Esophagus (tissue), 2 donors: ENCODE results near the gene ADAMTS16. TPM values are rescaled to one million over a fixed set of nuclear protein-coding genes. Genes with fewer than 3 reads are reported as not detected.

Experiments used
- H3K27ac ChIP-seq, 2 donors: one replicate each; pipeline ENCODE4 v1.5.1; 2013; ENCODE audit warnings: low read depth in 2 of 2, mild to moderate bottlenecking in 2 of 2, inconsistent platforms in 1 of 2, low read length in 1 of 2, moderate library complexity in 1 of 2
- H3K27me3 ChIP-seq, 2 donors: one replicate each; pipeline ENCODE4 v1.6.1; 2013; ENCODE audit warnings: low read length in 2 of 2, control low read depth in 1 of 2, mild to moderate bottlenecking in 1 of 2; ENCODE audit not compliant: insufficient read depth in 2 of 2, control insufficient read depth in 1 of 2
- H3K36me3 ChIP-seq, 2 donors: one replicate each; pipeline ENCODE4 v1.6.1; 2013; ENCODE audit warnings: low read length in 1 of 2; ENCODE audit not compliant: control insufficient read depth in 2 of 2, insufficient read depth in 2 of 2
- H3K4me1 ChIP-seq, 2 donors: one replicate each; pipeline ENCODE4 v1.6.1; 2013; ENCODE audit warnings: low read length in 1 of 2; ENCODE audit not compliant: control insufficient read depth in 2 of 2, insufficient read depth in 2 of 2
- H3K4me3 ChIP-seq, 2 donors: one replicate each; pipeline ENCODE4 v1.5.1; 2013; ENCODE audit warnings: low read length in 2 of 2, mild to moderate bottlenecking in 2 of 2, low read depth in 1 of 2, moderate library complexity in 1 of 2
- H3K9me3 ChIP-seq, 2 donors: one replicate each; pipeline ENCODE4 v1.6.1; 2013; ENCODE audit warnings: mild to moderate bottlenecking in 2 of 2, low read depth in 1 of 2, low read length in 1 of 2, moderate library complexity in 1 of 2; ENCODE audit not compliant: control insufficient read depth in 2 of 2, insufficient read depth in 1 of 2
- WGBS, 2 donors: extraction: QIAGEN DNeasy Blood & Tissue Kit; methylation state at CpG; one replicate each; pipeline ENCODE4 v1.1.7; 2013; 5-methylcytosine and 5-hydroxymethylcytosine counted together
- polyA plus RNA-seq, 2 donors: library from polyadenylated mRNA; stranded (reverse); fragments of 200-250 nt; gene quantifications; one replicate each; pipeline ENCODE4 v1.2.3, GENCODE V29; 2013
- donor health status: healthy with polysubstance abuse.
- donor health status: Bipolar disorder and iron deficiency.

Gene ADAMTS16
- polyA plus RNA-seq, 2 donors = not detected

DNA sequence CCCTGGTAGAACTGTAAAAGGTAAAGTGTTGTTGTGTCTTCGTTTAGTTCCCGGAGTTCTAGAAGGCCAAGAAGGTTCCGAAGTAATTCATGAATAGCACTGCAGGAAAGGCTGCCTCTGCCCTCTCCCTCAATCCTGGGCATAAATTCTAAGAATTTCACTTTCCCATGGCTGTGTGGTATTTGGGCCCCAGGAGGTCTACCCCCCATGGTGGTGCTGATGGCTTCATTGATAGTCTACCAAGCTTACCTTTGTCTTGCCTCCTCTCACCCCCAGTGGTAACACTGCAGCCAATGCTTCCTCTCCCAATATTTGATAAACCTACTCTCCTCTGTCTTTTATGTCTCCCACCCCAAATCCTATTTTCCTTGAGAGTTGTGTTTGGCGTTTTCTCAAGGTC lies 39.5 kb downstream of the ADAMTS16 start:
- Histone ChIP-seq H3K4me3 (no peak overlapping the region), H3K27me3 (no peaks in the 10 kb centered on the region), H3K4me1 (peaks cover 2 to 3% of the 10 kb centered on the region in 2 donors), H3K27ac (no peak overlapping the region), H3K9me3 (peaks cover 0 to 11% of the 10 kb centered on the region in 2 donors), H3K36me3 (no peaks in the 10 kb centered on the region)
- whole genome bisulfite sequencing, 2 donors = 73 to 84% methylated on average over 4 of the region's 4 CpGs

DNA sequence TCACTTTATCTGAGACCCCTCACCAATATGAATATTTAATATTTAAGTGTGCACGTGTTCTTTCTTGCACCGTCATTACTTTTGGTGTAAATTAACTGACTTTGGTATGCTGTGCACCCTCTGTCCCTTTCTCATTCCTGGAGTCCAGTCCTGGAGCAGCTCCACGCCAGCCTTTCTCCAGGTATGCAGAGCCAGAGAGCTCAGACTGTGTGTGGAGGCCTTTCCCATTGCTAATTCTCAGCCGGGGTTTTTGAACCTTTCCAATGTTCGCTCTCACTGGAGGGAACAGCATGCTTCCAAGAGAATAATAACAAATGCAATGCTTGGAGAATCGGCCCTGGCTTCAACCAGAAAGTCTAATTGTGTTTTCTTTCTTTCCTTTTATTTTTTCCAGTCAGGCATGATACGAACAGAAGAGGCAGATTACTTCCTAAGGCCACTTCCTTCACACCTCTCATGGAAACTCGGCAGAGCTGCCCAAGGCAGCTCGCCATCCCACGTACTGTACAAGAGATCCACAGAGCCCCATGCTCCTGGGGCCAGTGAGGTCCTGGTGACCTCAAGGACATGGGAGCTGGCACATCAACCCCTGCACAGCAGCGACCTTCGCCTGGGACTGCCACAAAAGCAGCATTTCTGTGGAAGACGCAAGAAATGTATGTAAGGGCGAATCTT lies 41.7 kb downstream of the ADAMTS16 start:
- Histone ChIP-seq H3K36me3 (no peaks in the 10 kb centered on the region), H3K27ac (no peak overlapping the region), H3K4me1 (peaks cover 2% of the 10 kb centered on the region in 2 donors), H3K4me3 (no peak overlapping the region), H3K9me3 (no peaks in the 10 kb centered on the region), H3K27me3 (no peaks in the 10 kb centered on the region)
- WGBS, 2 donors = 58 to 60% methylated on average over 14 of the region's 14 CpGs

DNA sequence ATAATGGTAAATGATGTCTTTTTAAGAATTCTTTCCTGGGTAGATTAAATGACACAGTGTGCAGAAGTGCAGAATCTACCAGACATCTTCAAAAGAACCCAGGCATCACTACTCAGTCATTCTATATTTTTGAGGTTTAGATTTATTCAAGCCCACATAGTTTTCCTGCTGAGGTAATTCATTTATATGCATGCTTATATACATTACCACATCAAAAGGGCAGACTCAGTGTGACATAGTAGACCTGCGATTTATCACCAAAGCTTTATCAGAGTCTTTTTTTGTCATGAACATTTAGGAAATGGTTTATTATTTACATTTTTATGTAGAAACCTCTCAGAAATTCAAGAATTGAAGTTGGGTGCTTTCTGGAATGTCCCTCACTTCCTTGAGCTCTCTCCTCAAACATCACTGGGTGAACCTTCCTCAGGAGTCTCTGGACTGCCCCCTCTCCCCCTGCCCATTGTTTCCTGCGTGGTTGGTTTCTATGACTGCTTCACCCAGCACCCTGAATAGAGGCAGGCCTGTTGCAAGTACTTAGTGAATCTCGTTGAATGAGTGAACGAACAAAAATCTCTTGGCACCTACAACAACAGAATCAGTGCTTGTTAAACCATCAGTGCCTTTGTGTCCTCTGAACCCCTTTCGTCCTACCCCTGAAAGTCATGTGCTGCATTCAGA lies 42.5 kb downstream of the ADAMTS16 start:
- Histone ChIP-seq H3K9me3 (no peaks in the 10 kb centered on the region), H3K27ac (no peak overlapping the region), H3K4me1 (peaks cover 0 to 2% of the 10 kb centered on the region in 2 donors)

DNA sequence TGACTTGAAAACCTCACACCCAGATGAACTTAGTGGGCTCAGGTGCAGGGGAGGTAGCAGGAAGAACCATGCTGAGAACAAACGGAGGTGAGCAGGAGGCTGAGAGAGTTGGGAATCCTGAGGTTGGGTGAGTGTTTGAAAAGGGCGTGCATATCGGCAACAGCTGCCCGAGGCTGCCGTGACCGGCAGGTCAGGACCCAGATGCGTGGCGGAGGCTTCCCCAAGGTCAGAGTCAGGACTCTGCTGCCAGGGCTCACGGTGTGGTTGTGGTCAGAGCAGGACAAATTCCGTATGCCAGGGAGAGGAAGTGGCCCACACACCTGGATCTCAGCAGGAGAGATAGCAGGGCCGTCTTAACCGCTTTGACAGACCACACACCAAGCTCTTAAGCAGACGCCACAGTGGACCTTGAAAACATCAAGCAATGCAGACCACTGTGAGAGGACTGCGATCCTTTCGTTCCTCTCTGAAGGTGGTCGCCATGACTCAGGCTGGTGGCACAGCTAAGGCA lies 43.1 kb downstream of the ADAMTS16 start:
- Histone ChIP-seq H3K4me3 (no peak overlapping the region), H3K27ac (no peak overlapping the region), H3K36me3 (no peaks in the 10 kb centered on the region), H3K27me3 (no peaks in the 10 kb centered on the region), H3K4me1 (peaks cover 0 to 2% of the 10 kb centered on the region in 2 donors), H3K9me3 (no peaks in the 10 kb centered on the region)
- 45 to 57% methylated on average over 16 of the region's 16 CpGs for WGBS, 2 donors

More for the DNA sequence above, 42.5 kb downstream of the ADAMTS16 start:
- H3K4me3 ChIP-seq = no peak overlapping the region
- no peaks in the 10 kb centered on the region for H3K27me3 ChIP-seq
- 56 to 61% methylated on average over 5 of the region's 5 CpGs for WGBS, 2 donors
- no peaks in the 10 kb centered on the region for H3K36me3 ChIP-seq

DNA sequence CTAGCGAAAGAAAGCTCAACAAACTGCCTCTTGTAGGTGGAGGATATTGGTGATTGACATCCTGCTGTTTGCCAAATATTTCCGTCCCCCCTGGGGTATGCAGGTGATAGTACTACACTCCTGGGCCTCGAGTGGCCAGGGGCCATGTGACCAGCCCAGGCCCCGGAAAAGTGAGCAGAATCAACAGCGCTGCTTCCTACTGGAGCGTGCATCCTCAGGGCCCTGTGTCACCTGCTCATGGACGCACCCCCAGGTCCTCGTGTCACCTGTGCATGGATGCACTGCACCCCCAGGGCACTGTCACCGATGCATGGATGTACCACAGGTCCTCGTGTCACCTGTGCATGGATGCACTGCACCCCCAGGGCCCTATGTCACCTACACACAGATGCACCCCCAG lies 43.8 kb downstream of the ADAMTS16 start:
- H3K4me3 ChIP-seq = no peak overlapping the region
- peaks cover 0 to 2% of the 10 kb centered on the region in 2 donors for H3K4me1 ChIP-seq
- H3K9me3 ChIP-seq = no peaks in the 10 kb centered on the region
- H3K27me3 ChIP-seq = no peaks in the 10 kb centered on the region
- 67 to 75% methylated on average over 9 to 10 of the region's 10 CpGs for WGBS, 2 donors
- H3K27ac ChIP-seq = no peak overlapping the region
- H3K36me3 ChIP-seq = no peaks in the 10 kb centered on the region

DNA sequence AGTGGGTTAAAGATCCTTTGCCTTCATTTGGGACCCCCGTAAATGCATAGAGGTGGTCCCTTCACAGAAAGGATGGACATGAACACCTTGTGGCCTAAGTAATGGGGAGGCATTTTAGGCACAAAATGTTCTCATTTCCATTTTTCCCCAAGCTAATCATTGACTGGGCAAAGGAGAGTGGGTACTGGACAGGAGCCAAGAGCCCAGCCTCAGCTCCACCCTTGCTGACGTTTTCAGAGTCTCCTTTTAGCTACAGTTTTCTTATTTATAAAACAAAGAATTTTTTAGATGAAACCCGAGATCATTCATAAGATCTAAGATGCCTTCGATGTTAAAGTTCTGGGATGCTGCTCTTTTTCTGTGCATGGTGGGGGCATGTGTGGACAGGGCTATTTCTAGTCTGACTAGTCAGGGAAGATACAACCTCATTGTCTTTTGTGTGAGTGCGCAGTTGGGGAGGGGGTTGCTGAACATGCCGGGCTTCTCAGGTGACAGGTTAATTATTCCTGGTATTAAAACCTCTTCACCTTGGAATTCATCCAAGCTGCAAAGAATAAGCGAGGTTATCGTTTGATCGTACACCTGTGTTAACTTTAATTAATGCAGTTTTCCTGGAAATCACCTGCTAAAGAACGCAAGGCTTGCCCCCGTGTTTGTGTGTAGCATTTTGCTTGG lies 48.4 kb downstream of the ADAMTS16 start:
- Histone ChIP-seq H3K36me3 (no peaks in the 10 kb centered on the region), H3K27ac (no peak overlapping the region), H3K27me3 (no peaks in the 10 kb centered on the region), H3K4me3 (no peak overlapping the region), H3K9me3 (no peaks in the 10 kb centered on the region), H3K4me1 (peaks cover 0 to 2% of the 10 kb centered on the region in 2 donors)
- 29 to 35% methylated on average over 11 of the region's 11 CpGs for WGBS, 2 donors

DNA sequence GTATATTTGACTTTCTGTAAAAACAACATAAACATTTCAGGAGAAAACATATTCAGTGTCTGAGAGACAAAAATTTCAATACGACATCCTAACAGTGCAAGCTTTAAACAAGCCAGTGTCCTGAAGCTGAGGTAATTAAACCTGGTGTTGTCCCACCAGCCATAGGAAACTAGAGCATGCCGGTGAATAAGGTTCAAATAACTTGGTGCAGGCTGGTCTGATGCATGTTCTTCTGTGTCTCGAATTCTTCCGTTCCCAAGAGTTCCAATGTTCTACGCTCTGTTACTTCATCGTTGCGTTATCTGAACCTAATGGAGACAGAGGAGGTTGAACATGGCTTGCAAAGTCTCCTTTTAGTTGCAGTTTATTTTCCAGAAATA lies 48.9 kb downstream of the ADAMTS16 start:
- H3K4me1 ChIP-seq = peaks cover 0 to 2% of the 10 kb centered on the region in 2 donors
- H3K36me3 ChIP-seq = no peaks in the 10 kb centered on the region
- WGBS, 2 donors = 75 to 80% methylated on average over 7 of the region's 7 CpGs
- no peaks in the 10 kb centered on the region for H3K27me3 ChIP-seq
- H3K9me3 ChIP-seq = no peaks in the 10 kb centered on the region
- H3K27ac ChIP-seq = no peak overlapping the region
- no peak overlapping the region for H3K4me3 ChIP-seq

DNA sequence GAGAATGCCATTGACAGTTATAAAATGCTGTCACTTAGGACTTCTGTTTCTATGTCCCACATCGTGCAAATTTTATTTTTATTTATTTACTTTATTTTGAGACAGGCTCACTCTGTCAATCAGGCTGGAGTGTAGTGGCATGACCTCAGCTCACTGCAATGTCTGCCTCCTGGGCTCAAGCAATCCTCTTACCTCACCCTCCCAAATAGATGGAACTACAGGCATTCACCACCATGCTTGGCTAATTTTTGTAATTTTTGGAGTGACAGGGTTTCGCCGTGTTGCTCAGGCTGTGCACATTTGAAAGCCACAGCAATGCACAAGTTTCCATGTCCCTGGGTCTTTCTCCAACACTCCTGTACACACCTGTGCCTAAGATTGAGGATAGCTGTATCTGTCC lies 51.8 kb downstream of the ADAMTS16 start:
- no peaks in the 10 kb centered on the region for H3K27me3 ChIP-seq
- H3K9me3 ChIP-seq = no peaks in the 10 kb centered on the region
- no peak overlapping the region for H3K4me3 ChIP-seq
- WGBS, 2 donors = 87 to 91% methylated on average over 3 of the region's 3 CpGs
- no peak overlapping the region for H3K27ac ChIP-seq
- peaks cover 0 to 2% of the 10 kb centered on the region in 2 donors for H3K4me1 ChIP-seq
- H3K36me3 ChIP-seq = no peaks in the 10 kb centered on the region

DNA sequence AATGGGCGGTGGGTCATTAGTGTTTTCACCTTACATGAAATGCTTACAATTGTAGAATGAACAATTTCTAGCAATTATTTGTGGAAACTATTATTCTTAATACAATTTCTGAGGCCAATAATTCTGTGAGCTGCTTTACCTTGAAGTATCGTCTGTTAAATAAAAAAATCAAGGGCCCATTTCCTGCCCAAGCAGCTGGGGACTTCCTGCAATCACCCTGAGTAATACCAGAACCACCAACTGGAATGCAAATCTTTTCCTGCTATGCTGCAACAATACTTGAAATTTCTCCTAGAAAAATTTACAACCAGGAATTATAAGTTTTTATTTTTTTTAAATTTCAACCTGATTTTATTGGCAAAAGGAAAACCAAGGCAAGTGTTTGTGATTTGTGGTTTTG lies 52.6 kb downstream of the ADAMTS16 start:
- Histone ChIP-seq H3K27me3 (no peaks in the 10 kb centered on the region), H3K4me1 (peaks cover 0 to 2% of the 10 kb centered on the region in 2 donors), H3K36me3 (no peaks in the 10 kb centered on the region), H3K27ac (no peak overlapping the region), H3K9me3 (no peaks in the 10 kb centered on the region), H3K4me3 (no peak overlapping the region)
- 63 to 77% methylated on average over 2 of the region's 2 CpGs for WGBS, 2 donors
